A673 (cell line): ENCODE results near the gene CCDC89. TPM values are rescaled to one million over a fixed set of nuclear protein-coding genes. Genes with fewer than 3 reads are reported as not detected.

Experiments used
- BruUV-seq: library from RNA; stranded (reverse); fragments of 400-500 nt; replicated peaks from 2 replicates; lab custom pipeline; 2021; lab: Mats Ljungman, UMichigan
- CTCF ChIA-PET: fragments of 300-600 bp; sonication (Branson Sonifier 250); formaldehyde crosslinking; loops from one replicate; lab custom pipeline; 2022; ENCODE audit warnings: antibody characterized with exemption; lab: Charles Lee
- POLR2A ChIA-PET: fragments of 300-600 bp; sonication (Branson Sonifier 250); formaldehyde crosslinking; loops from one replicate; lab custom pipeline; 2022; ENCODE audit warnings: antibody characterized with exemption; ENCODE audit not compliant: low non-redundant PET; lab: Charles Lee
- DNase-seq: peaks from one replicate; pipeline ENCODE4 v3.0.0-alpha.2; 2015; ENCODE audit warnings: low spot score
- H3K27ac ChIP-seq: fragments of 200-600 bp; sonication (generic); 2 replicates; pipeline ENCODE4 v1.5.1; 2016; ENCODE audit warnings: mixed run types, low read depth, mild to moderate bottlenecking, mixed read lengths, antibody characterized with exemption, low read length; ENCODE audit not compliant: poor library complexity, severe bottlenecking
- H3K27me3 ChIP-seq: fragments of 200-600 bp; sonication (generic); replicated peaks from 2 replicates; pipeline ENCODE4 v1.6.1; 2017; ENCODE audit warnings: mixed run types, low read depth, mild to moderate bottlenecking, mixed read lengths, antibody characterized with exemption, low read length; ENCODE audit not compliant: insufficient read depth, poor library complexity
- H3K36me3 ChIP-seq: fragments of 200-600 bp; sonication (generic); 2 replicates; pipeline ENCODE4 v1.6.1; 2016; ENCODE audit warnings: mixed run types, mild to moderate bottlenecking, mixed read lengths, antibody characterized with exemption, low read length; ENCODE audit not compliant: insufficient read depth, poor library complexity, severe bottlenecking
- H3K4me1 ChIP-seq: fragments of 200-600 bp; sonication (generic); 2 replicates; pipeline ENCODE4 v1.6.1; 2017; ENCODE audit warnings: mixed run types, mild to moderate bottlenecking, mixed read lengths, antibody characterized with exemption, low read length; ENCODE audit not compliant: insufficient read depth, poor library complexity, severe bottlenecking
- H3K4me3 ChIP-seq: fragments of 200-600 bp; sonication (generic); 2 replicates; pipeline ENCODE4 v1.5.1; 2016; ENCODE audit warnings: low read depth, mixed run types, mild to moderate bottlenecking, mixed read lengths, low read length; ENCODE audit not compliant: poor library complexity, severe bottlenecking
- H3K9me3 ChIP-seq: fragments of 200-600 bp; sonication (generic); 2 replicates; pipeline ENCODE4 v1.6.1; 2016; ENCODE audit warnings: mixed run types, low read depth, mild to moderate bottlenecking, mixed read lengths, antibody characterized with exemption, low read length; ENCODE audit not compliant: poor library complexity, severe bottlenecking
- CTCF ChIP-seq: fragments of 300-800, 200-600 bp; sonication (generic); conservative IDR thresholded peaks from 2 replicates; pipeline ENCODE4 v1.5.1; 2017; ENCODE audit warnings: low read depth, mild to moderate bottlenecking, antibody characterized with exemption, low read length, moderate library complexity, mixed read lengths
- EZH2 ChIP-seq: fragments of 200-600 bp; sonication (generic); IDR thresholded peaks from 2 replicates; pipeline ENCODE4 v1.6.1; 2017; ENCODE audit warnings: borderline replicate concordance, low read depth, mild to moderate bottlenecking, mixed read lengths, antibody characterized with exemption, low read length; ENCODE audit not compliant: poor library complexity, severe bottlenecking
- intact Hi-C: fragments of 100-400 bp; cut with micrococcal nuclease; formaldehyde crosslinking; loops from one replicate; pipeline ENCODE4 v1.10.0; 2022; ENCODE audit not compliant: unreplicated experiment
- total RNA-seq: library from RNA; stranded (reverse); gene quantifications from 2 replicates; pipeline ENCODE4 v1.2.3, GENCODE V29; 2021

CCDC89 gene
- total RNA-seq, 1 experiment from 2014 or later, result 0.41 TPM

GRCh38 chr11:85682330-85683305 is 3.4 kb downstream of the CCDC89 start:
- peak overlapping the region; percentile 45 for H3K4me3 ChIP-seq
- POLR2A ChIA-PET, result no interaction called here

GRCh38 chr11:85680897-85681296 is 5.1 kb downstream of the CCDC89 start:
- intact Hi-C loops, result no loop called here
- CTCF ChIA-PET, result no interaction called here
- Histone ChIP-seq H3K9me3 (no peaks in the 10 kb centered on the region), H3K4me3 (no peak overlapping the region), H3K4me1 (no peaks in the 10 kb centered on the region), H3K36me3 (no peaks in the 10 kb centered on the region), H3K27ac (no peak overlapping the region), H3K27me3 (peaks cover 17% of the 10 kb centered on the region)
- BruUV-seq, result no TSS peak
- DNase-seq, result no peak
- POLR2A ChIA-PET, result no interaction called here
- TF ChIP-seq CTCF, result no peak
- TF ChIP-seq EZH2, result no peak

More at GRCh38 chr11:85682330-85683305, 3.4 kb downstream of the CCDC89 start:
- Histone ChIP-seq H3K4me1 (no peaks in the 10 kb centered on the region), H3K27ac (no peak overlapping the region), H3K36me3 (no peaks in the 10 kb centered on the region), H3K27me3 (peaks cover 17% of the 10 kb centered on the region), H3K9me3 (no peaks in the 10 kb centered on the region)
- DNase-seq, result peak; percentile 37
- TF ChIP-seq CTCF (no peak), EZH2 (no peak)
- CTCF ChIA-PET, result no interaction called here
- intact Hi-C loops, result no loop called here
- no TSS peak for BruUV-seq

GRCh38 chr11:85679576-85679975 is 6.4 kb downstream of the CCDC89 start:
- H3K27ac ChIP-seq, result no peak overlapping the region
- H3K27me3 ChIP-seq, result peaks cover 17% of the 10 kb centered on the region
- ChIA-PET CTCF (no interaction called here), POLR2A (no interaction called here)
- intact Hi-C loops, result no loop called here
- peaks cover 3% of the 10 kb centered on the region for H3K9me3 ChIP-seq
- no peak for DNase-seq
- BruUV-seq, result no TSS peak
- H3K36me3 ChIP-seq, result no peaks in the 10 kb centered on the region
- no peak overlapping the region for H3K4me3 ChIP-seq
- no peaks in the 10 kb centered on the region for H3K4me1 ChIP-seq
- no peak for TF ChIP-seq EZH2
- no peak for TF ChIP-seq CTCF
